Stimulated activated naive CD8-positive, alpha-beta T cell treated with anti-CD3 and anti-CD28 coated beads, Interleukin-15, amount 100 ng/mL, for 72 hours (primary cell): ENCODE measurements around the gene RGS17.

ENCODE experiments used
- ATAC-seq: fragments of 150-1000 bp; cut with Tn5 transposase; 2 replicates; pipeline ENCODE4 v1.10.0; 2021; ENCODE audit warnings: mild to moderate bottlenecking, moderate library complexity
- DNase-seq, 2 donors: peaks; one replicate each; pipeline ENCODE4 v3.0.0; 2021 to 2022
- H3K27ac Mint-ChIP-seq, 2 donors: one replicate each; pipeline ENCODE4 v1.8.0; 2022; ENCODE audit warnings: mild to moderate bottlenecking in 2 of 2, mixed read lengths in 2 of 2, moderate library complexity in 2 of 2
- H3K27me3 Mint-ChIP-seq: one replicate; pipeline ENCODE4 v1.8.0; 2022; ENCODE audit warnings: mixed read lengths
- H3K4me1 Mint-ChIP-seq: one replicate; pipeline ENCODE4 v1.8.0; 2022; ENCODE audit warnings: mild to moderate bottlenecking, mixed read lengths
- H3K4me3 Mint-ChIP-seq, 2 donors: one replicate each; pipeline ENCODE4 v1.8.0; 2022; ENCODE audit warnings: mild to moderate bottlenecking in 2 of 2, mixed read lengths in 2 of 2, moderate library complexity in 1 of 2
- H3K9me3 Mint-ChIP-seq, 2 donors: one replicate each; pipeline ENCODE4 v1.8.0; 2022; ENCODE audit warnings: mixed read lengths in 2 of 2

The RGS17 gene

DNA sequence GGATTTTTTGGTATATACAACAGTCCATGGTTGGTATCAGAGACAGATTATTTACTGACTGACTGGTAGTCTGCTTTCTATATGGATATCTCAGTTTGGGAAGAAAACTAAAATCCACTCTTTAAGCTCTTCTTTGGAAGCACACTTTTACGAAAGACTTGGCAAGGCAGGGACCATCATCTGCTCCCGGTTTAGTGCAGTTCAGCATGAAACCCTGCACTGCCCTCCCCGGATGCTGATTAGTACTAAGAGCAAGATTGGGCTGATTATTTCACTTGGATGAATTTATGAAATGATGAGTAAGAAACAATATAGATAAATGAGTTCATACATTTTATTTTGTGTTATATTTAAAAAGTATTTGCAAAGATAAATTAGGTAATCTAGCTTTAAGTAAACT is 56.3 kb downstream of the RGS17 start:
- H3K4me3 Mint-ChIP-seq, result no peak overlapping the region
- no peak overlapping the region for H3K27ac Mint-ChIP-seq
- H3K9me3 Mint-ChIP-seq, result no peaks in the 10 kb centered on the region
- H3K4me1 Mint-ChIP-seq, result no peaks in the 10 kb centered on the region
- ATAC-seq (no peak), DNase-seq (no peak)
- no peaks in the 10 kb centered on the region for H3K27me3 Mint-ChIP-seq

DNA sequence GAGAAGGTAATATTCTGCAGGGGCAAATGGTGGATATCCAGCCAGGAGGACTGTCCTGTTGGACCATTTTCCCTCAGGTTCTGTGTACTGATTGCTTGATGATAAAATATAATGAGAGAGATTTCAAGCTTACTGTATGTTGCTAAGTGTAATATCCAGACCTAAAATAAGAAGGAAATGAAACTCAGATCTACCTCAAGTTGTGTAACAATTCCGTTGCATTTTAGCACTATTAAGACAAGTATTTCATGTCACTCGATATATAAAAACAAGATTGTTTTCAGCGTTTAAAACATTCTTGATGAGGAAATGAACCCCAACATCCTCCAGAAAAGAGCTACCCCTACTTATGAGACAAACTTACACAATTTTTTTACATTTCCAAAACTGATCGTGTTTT is 57.2 kb downstream of the RGS17 start:
- Mint-ChIP-seq H3K9me3 (no peaks in the 10 kb centered on the region), H3K27ac (no peak overlapping the region), H3K27me3 (no peaks in the 10 kb centered on the region), H3K4me3 (no peak overlapping the region), H3K4me1 (no peaks in the 10 kb centered on the region)
- no peak for ATAC-seq
- no peak for DNase-seq

DNA sequence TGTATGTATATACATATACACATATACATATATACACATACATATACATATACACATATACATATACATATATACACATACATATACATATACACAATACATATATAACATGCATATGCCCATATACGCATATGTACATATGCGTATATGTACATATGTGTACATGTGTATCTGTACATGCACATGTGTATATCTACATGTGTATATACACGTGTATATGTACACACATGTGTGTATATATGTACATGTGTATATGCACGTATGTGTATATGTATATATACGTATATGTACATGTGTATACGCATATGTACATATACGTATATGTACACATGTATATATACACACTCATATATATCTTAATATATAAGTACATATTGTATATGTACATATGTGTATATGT is 60.3 kb downstream of the RGS17 start:
- ATAC-seq, result no peak
- no peaks in the 10 kb centered on the region for H3K4me1 Mint-ChIP-seq
- H3K27ac Mint-ChIP-seq, result no peak overlapping the region
- peaks cover 0 to 7% of the 10 kb centered on the region in 2 donors for H3K9me3 Mint-ChIP-seq
- H3K27me3 Mint-ChIP-seq, result peaks cover 8% of the 10 kb centered on the region
- DNase-seq, result no peak
- H3K4me3 Mint-ChIP-seq, result no peak overlapping the region

DNA sequence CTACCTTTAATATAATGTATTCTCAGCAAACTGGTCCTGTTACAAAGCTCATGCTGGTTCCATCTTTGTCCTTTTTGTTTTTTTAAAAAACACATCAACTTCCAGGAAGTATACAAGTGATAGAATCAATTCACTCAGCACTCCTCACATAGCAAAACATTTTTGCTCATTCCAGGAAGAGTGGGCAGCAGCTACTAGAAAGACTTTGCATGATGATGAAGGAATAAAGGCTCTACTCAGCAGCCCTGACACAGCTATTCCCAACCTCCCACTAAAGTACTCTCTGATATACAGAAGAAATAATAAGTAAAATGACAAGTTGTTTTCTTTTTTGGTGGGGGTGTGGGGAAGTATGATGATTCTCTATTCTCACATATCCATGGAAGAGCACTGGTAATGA is 61.2 kb downstream of the RGS17 start:
- Mint-ChIP-seq H3K4me1 (no peaks in the 10 kb centered on the region), H3K4me3 (no peak overlapping the region), H3K9me3 (peaks cover 0 to 8% of the 10 kb centered on the region in 2 donors), H3K27me3 (peaks cover 11% of the 10 kb centered on the region), H3K27ac (no peak overlapping the region)
- no peak for DNase-seq
- ATAC-seq, result no peak

DNA sequence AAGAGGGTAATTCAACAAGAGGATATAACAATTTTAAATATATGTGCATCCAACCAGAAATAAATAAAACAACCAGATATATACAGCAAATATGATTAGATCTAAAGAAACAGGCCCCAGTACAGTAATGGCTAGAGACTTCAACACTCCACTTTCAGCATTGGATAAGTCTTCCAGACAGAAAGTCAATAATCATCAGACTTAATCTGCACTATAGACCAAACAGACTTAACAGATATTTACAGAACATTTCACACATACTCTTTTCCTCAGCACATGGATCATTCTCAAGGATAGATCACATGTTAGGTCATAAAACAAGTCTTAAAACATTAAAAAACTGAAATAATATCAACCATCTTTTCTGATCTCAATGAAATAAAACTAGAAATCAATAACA is 65.9 kb downstream of the RGS17 start:
- ATAC-seq (no peak), DNase-seq (no peak)
- Mint-ChIP-seq H3K4me3 (no peak overlapping the region), H3K27me3 (peaks cover 22% of the 10 kb centered on the region), H3K27ac (no peak overlapping the region), H3K9me3 (peaks cover 13 to 17% of the 10 kb centered on the region in 2 donors), H3K4me1 (no peaks in the 10 kb centered on the region)

DNA sequence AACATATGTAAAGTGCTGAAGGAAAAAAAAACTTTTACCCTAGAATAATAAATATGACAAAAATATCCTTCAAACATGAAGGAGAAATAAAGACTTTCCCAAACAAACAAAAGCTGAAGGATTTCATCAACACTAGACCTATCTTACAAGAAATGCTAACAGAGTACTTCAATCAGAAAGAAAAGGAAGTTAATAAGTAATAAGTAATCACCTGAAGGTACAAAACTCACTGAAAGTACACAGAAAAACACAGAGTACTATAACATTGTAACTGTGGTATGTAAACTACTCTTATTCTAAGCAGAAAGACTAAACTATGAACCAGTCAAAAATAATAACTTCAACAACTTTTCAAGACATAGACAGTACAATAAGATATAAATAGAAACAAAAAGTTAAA is 67.1 kb downstream of the RGS17 start:
- H3K4me1 Mint-ChIP-seq, result no peaks in the 10 kb centered on the region
- no peak for ATAC-seq
- no peak overlapping the region for H3K4me3 Mint-ChIP-seq
- H3K27ac Mint-ChIP-seq, result no peak overlapping the region
- H3K27me3 Mint-ChIP-seq, result peaks cover 22% of the 10 kb centered on the region
- no peak for DNase-seq
- H3K9me3 Mint-ChIP-seq, result peaks cover 13 to 17% of the 10 kb centered on the region in 2 donors

DNA sequence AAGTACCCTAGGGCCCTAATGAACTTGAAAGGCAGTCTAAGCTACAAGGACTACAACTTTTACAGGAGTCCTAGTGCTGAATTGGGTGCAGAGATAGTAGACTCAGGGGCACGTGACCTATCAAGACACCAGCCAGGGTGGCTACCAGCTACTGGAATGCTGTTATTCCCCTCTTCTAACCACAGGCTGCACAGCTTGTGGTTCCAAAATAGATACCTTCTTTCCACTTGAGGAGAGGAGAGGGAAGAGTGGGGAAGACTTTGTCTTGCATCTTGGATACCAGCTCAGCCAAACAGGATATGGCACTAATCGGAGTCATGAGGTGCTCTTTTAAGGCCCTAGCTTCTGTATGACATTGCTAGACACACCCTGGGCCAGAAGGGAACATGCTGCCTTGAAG is 68.6 kb downstream of the RGS17 start:
- Mint-ChIP-seq H3K27me3 (peaks cover 22% of the 10 kb centered on the region), H3K4me3 (no peak overlapping the region), H3K4me1 (no peaks in the 10 kb centered on the region), H3K27ac (no peak overlapping the region), H3K9me3 (peaks cover 13 to 17% of the 10 kb centered on the region in 2 donors)
- no peak for ATAC-seq
- no peak for DNase-seq

DNA sequence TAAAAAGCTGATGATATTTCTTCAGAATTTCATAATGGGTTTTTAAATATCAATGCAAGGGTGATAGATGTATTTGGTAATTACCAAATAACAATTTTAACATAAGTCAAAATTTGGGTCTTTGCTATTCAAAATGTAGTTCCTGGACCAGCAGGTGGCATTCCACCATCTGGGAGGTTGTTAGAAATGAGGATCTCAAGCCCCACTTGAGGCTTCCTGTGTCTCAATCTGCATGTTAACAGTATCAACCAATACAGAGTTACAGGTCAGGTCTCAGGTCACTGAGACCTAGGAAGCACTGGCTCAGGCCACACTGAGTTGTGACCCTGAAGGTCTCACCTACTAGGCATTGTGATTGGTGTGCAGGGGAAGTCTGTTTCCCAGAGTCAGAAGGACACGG is 71.3 kb downstream of the RGS17 start:
- ATAC-seq, result no peak
- H3K27me3 Mint-ChIP-seq, result peaks cover 18% of the 10 kb centered on the region
- H3K9me3 Mint-ChIP-seq, result peaks cover 8 to 13% of the 10 kb centered on the region in 2 donors
- H3K27ac Mint-ChIP-seq, result no peak overlapping the region
- H3K4me1 Mint-ChIP-seq, result no peaks in the 10 kb centered on the region
- DNase-seq, result no peak
- no peak overlapping the region for H3K4me3 Mint-ChIP-seq

DNA sequence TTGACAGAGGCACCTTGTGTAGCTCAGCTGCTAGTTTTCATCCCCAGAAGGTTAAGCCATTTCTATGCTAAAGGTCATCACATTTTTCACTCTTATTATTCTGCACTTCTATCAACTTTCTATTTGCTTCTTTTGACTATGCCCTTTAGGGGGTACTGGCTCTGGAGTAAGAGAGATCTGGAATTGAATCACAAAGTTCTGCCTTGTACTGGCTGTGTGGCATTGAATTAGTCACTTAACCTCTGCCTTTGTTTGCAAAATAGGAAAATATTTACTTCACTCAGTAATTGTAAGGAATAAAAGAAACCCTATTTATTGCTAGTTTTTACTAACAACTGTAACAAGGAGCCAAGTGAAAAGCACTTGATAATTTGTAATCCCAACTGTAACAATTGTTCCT is 71.8 kb downstream of the RGS17 start:
- no peak for DNase-seq

DNA sequence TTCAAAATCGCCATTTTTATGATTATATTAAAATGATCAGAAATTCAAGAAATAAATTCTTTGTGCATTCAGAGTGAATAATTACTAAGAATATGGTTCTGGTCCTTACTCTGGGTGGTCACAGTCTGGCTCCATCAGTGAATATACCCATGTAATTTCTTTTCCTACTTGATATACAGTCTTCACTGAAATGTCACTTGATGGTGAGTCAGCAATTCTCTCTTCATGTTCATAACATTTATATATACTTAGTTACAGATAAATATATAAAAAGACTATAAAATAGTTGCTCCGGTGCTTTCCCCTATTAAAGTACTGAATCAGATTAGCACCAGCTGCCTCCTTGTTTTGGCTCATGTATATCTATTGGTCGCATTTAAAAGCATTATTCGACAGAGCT is 72.2 kb downstream of the RGS17 start:
- ATAC-seq, result no peak
- DNase-seq, result no peak
- no peak overlapping the region for H3K27ac Mint-ChIP-seq

More for the DNA sequence above, 71.8 kb downstream of the RGS17 start:
- Mint-ChIP-seq H3K4me3 (no peak overlapping the region), H3K4me1 (no peaks in the 10 kb centered on the region), H3K9me3 (peaks cover 7 to 13% of the 10 kb centered on the region in 2 donors), H3K27me3 (peaks cover 18% of the 10 kb centered on the region), H3K27ac (no peak overlapping the region)
- ATAC-seq, result no peak

DNA sequence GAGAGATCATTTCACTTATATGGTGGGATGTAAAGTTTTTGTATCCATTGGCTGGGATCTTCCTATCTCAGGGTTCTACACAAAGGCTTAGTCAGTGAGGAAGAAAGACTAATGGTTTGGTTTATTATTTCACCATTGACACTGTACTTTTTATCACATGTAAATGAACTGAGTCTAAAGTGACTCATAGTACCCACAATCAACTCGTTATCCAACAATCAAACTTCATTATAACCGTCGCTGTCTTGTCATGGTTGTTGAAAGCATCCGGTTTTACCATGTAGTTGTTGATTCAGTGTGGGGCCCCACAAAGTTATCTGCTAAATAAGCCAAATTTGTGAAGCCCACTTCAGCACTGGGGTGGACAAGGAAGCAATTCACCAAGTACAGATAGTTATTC is 72.8 kb downstream of the RGS17 start:
- no peak overlapping the region for H3K27ac Mint-ChIP-seq
- DNase-seq, result no peak
- H3K4me3 Mint-ChIP-seq, result no peak overlapping the region
- peaks cover 2 to 6% of the 10 kb centered on the region in 2 donors for H3K9me3 Mint-ChIP-seq
- peaks cover 10% of the 10 kb centered on the region for H3K27me3 Mint-ChIP-seq
- no peaks in the 10 kb centered on the region for H3K4me1 Mint-ChIP-seq
- no peak for ATAC-seq

More for the DNA sequence above, 72.2 kb downstream of the RGS17 start:
- Mint-ChIP-seq H3K4me3 (no peak overlapping the region), H3K4me1 (no peaks in the 10 kb centered on the region), H3K9me3 (peaks cover 7 to 13% of the 10 kb centered on the region in 2 donors), H3K27me3 (peaks cover 17% of the 10 kb centered on the region)

DNA sequence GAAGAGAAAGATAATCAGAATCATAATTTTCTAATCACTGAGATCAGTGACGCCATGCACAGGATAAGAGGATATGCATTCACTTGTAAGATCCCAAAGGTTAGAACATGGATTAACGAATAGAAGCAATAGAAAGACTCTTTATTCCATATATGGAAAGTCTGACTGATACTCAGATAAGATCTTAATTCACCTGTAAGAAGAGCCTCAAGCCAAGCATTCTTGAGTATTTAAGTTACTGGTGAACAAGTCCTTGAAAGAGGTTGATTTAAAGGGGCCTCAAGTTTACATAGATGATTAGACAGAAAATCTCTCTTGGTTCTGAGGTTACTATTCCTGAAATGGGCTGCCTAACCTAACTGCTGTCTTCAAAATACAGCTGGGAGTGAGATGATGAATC is 74.8 kb downstream of the RGS17 start:
- ATAC-seq (no peak), DNase-seq (no peak)
- Mint-ChIP-seq H3K9me3 (no peaks in the 10 kb centered on the region), H3K4me3 (no peak overlapping the region), H3K27me3 (peaks cover 6% of the 10 kb centered on the region), H3K27ac (no peak overlapping the region), H3K4me1 (no peaks in the 10 kb centered on the region)

DNA sequence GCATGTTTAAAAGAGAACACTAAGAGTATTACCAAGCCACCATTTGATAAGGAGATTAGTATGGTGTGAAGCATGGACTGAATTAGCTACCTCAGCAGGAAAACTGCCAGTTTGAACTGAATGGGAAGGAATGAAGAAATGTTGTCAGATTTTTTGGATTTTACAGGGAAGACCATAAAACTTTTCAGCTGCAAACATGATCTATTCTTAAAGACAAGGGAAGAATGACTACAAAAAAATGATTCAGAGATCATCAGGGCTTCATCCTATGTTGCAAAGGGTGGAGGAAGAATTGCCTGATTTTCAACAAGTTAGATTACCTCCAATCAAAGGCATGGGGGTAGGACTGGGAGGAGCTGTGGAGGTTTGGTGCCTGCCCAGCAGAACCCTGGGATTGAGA is 79.3 kb downstream of the RGS17 start:
- Mint-ChIP-seq H3K27me3 (peaks cover 6% of the 10 kb centered on the region), H3K9me3 (no peaks in the 10 kb centered on the region), H3K27ac (no peak overlapping the region), H3K4me3 (no peak overlapping the region), H3K4me1 (no peaks in the 10 kb centered on the region)
- DNase-seq, result no peak
- ATAC-seq, result no peak

DNA sequence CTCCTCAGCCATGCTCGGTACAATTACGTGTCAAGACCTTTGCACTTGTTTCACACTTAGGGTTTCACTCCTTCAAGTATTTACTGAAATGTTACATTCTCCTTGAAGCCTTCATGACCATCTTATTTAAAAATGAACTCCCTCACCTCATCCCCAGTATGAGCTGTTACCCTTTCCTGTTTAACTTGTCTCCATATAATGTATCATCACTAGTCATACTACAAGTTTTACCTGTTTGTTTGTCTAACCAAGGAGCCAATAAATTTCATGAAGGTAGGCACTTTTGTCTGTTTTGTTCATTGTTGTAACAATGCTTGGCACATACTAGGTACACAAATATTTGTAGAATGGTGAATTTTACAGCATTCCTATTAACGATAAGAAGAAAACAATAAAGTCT is 82.5 kb downstream of the RGS17 start:
- H3K4me3 Mint-ChIP-seq, result no peak overlapping the region
- no peak for DNase-seq
- H3K27me3 Mint-ChIP-seq, result no peaks in the 10 kb centered on the region
- ATAC-seq, result no peak
- no peaks in the 10 kb centered on the region for H3K9me3 Mint-ChIP-seq
- H3K27ac Mint-ChIP-seq, result no peak overlapping the region
- H3K4me1 Mint-ChIP-seq, result no peaks in the 10 kb centered on the region

DNA sequence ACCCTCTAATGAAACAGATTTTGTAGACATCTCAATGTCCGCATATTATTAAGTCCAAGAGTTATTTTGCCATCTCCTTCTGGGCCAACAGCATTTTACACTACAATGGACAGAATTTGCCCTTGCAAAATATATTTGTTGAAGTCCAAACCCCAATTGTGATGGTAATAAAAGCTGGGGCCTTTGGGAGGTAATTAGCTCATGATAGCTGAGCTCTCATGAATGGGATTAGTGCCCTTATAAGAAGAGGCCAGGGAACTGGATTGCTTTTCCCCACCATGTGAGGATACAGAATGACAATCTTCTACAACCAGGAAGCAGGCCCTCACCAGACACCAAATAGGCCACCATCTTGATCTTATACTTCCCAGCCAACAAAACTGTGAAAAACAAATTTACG is 83.7 kb downstream of the RGS17 start:
- ATAC-seq (no peak), DNase-seq (no peak)
- Mint-ChIP-seq H3K4me1 (no peaks in the 10 kb centered on the region), H3K27me3 (peaks cover 3% of the 10 kb centered on the region), H3K27ac (no peak overlapping the region), H3K4me3 (no peak overlapping the region), H3K9me3 (no peaks in the 10 kb centered on the region)

DNA sequence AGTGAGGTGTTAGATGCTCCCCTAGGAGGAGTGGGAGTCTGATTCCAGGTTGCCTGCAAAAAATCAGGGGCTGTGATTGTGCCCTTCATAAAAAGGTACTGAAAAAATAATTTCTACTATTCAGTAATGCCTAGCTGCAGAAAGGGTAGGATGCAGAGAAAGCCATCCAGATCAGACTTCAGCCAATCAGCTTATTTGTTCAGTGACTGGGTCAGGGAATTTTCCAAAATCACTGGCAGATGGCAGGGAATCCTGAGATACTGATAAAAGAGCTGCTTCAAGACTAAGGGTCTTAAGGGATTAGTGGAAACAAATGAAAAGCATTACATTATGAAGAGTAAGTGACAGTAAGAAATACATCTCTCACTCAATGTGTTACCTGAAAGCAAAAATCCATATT is 85.8 kb downstream of the RGS17 start:
- peaks cover 7% of the 10 kb centered on the region for H3K27me3 Mint-ChIP-seq
- DNase-seq (no peak), ATAC-seq (no peak)
- H3K4me3 Mint-ChIP-seq, result no peak overlapping the region
- no peaks in the 10 kb centered on the region for H3K4me1 Mint-ChIP-seq
- no peak overlapping the region for H3K27ac Mint-ChIP-seq
- H3K9me3 Mint-ChIP-seq, result no peaks in the 10 kb centered on the region

DNA sequence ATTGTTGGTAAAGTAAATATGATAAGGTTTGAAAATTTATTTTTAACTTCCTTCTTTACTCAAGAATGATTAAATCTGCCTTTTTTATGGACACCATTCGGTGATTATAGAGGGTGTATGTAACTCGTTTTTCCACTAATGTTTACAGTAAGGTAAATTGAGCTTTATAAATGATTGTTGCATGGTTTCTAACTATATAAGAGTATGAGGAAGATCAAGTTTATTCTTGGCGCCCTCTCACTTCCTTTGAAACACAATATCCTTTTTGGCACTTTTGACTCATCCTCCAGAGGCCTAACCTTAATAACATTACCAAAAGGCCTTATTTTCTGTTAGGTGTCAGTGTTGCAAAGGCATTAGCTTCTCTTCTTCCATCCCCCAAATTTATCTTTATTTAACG is 86.8 kb downstream of the RGS17 start:
- no peaks in the 10 kb centered on the region for H3K9me3 Mint-ChIP-seq
- DNase-seq (no peak), ATAC-seq (no peak)
- peaks cover 7% of the 10 kb centered on the region for H3K27me3 Mint-ChIP-seq
- no peak overlapping the region for H3K27ac Mint-ChIP-seq
- H3K4me1 Mint-ChIP-seq, result no peaks in the 10 kb centered on the region
- no peak overlapping the region for H3K4me3 Mint-ChIP-seq

DNA sequence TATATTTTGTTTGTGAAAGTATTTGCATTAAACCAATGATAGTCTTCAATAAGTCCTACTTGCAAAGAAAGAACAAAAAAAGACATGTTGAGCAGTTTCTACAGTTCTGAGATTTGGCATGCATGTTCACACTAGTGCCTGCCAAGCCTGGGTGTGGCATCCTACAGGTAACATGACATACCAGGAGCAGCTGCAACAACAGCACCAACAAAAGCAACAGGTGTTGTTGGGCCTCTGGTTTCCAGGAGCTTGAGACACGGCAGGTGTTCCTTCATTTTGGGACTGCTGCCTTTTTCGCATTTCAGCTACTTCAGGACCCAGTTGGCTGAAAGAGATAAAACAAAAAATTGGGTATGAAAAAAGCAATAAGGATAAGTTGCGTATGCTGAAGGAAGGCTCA is 87.4 kb downstream of the RGS17 start:
- peaks cover 11% of the 10 kb centered on the region for H3K27me3 Mint-ChIP-seq
- no peaks in the 10 kb centered on the region for H3K9me3 Mint-ChIP-seq
- H3K4me3 Mint-ChIP-seq, result no peak overlapping the region
- no peak overlapping the region for H3K27ac Mint-ChIP-seq
- ATAC-seq, result no peak
- H3K4me1 Mint-ChIP-seq, result no peaks in the 10 kb centered on the region
- DNase-seq, result no peak
